ENCODE results near the gene FILIP1L. TPM values are rescaled to one million over a fixed set of nuclear protein-coding genes. Genes with fewer than 3 reads are reported as not detected.

The FILIP1L gene
- total RNA-seq, 3 donors from 2014 or later, result 19.8 to 23.7 (median 23.3) TPM

- no peak for DNase-seq (ENCODE audit: low spot score in 2 of 2)
- no peak overlapping the region for H3K4me3 ChIP-seq
- TF ChIP-seq CTCF (IDR thresholded peaks at IDR 0.05) (no peak), POLR2AphosphoS5 (IDR thresholded peaks at IDR 0.05) (no peak), POLR2A (IDR thresholded peaks at IDR 0.05) (no peak)
- intact Hi-C loops (cut with DNase I; ENCODE audit: low total_unique reads), result no loop called here
- no peaks in the 10 kb centered on the region for H3K4me1 ChIP-seq
- H3K27me3 ChIP-seq, result no peaks in the 10 kb centered on the region
- H3K9me3 ChIP-seq, result no peaks in the 10 kb centered on the region
- no peak overlapping the region for H3K27ac ChIP-seq
- no peaks in the 10 kb centered on the region for H3K36me3 ChIP-seq
Observed at GRCh38 chr3:99892332-99892731, 222.0 kb downstream of the FILIP1L start.

GRCh38 chr3:99891610-99892285, 222.6 kb downstream of the FILIP1L start:
- DNase-seq (ENCODE audit: low spot score in 2 of 2), result no peak
- H3K4me3 ChIP-seq, result no peak overlapping the region
- intact Hi-C loops (cut with DNase I; ENCODE audit: low total_unique reads), result no loop called here
- no peaks in the 10 kb centered on the region for H3K9me3 ChIP-seq
- H3K4me1 ChIP-seq, result no peaks in the 10 kb centered on the region
- H3K27me3 ChIP-seq, result no peaks in the 10 kb centered on the region
- TF ChIP-seq POLR2AphosphoS5 (IDR thresholded peaks at IDR 0.05) (no peak), POLR2A (IDR thresholded peaks at IDR 0.05) (no peak), CTCF (IDR thresholded peaks at IDR 0.05) (no peak)
- H3K36me3 ChIP-seq, result no peaks in the 10 kb centered on the region
- H3K27ac ChIP-seq, result no peak overlapping the region

- no peak for TF ChIP-seq POLR2A (IDR thresholded peaks at IDR 0.05)
- TF ChIP-seq CTCF (IDR thresholded peaks at IDR 0.05), result no peak
- TF ChIP-seq POLR2AphosphoS5 (IDR thresholded peaks at IDR 0.05), result no peak
- Histone ChIP-seq H3K4me3 (no peak overlapping the region), H3K9me3 (no peaks in the 10 kb centered on the region), H3K4me1 (no peaks in the 10 kb centered on the region), H3K36me3 (no peaks in the 10 kb centered on the region), H3K27ac (no peak overlapping the region), H3K27me3 (no peaks in the 10 kb centered on the region)
- intact Hi-C loops (cut with DNase I; ENCODE audit: low total_unique reads), result no loop called here
- DNase-seq (ENCODE audit: low spot score in 2 of 2), result no peak
Observed at GRCh38 chr3:99885851-99886250, 228.4 kb downstream of the FILIP1L start.

- H3K36me3 ChIP-seq, result no peaks in the 10 kb centered on the region
- no peak overlapping the region for H3K4me3 ChIP-seq
- DNase-seq (ENCODE audit: low spot score in 2 of 2), result no peak
- H3K9me3 ChIP-seq, result no peaks in the 10 kb centered on the region
- intact Hi-C loops (cut with DNase I; ENCODE audit: low total_unique reads), result no loop called here
- no peak overlapping the region for H3K27ac ChIP-seq
- TF ChIP-seq CTCF (IDR thresholded peaks at IDR 0.05) (no peak), POLR2A (IDR thresholded peaks at IDR 0.05) (no peak), POLR2AphosphoS5 (IDR thresholded peaks at IDR 0.05) (no peak)
- no peaks in the 10 kb centered on the region for H3K4me1 ChIP-seq
- no peaks in the 10 kb centered on the region for H3K27me3 ChIP-seq
Observed at GRCh38 chr3:99885085-99885484, 229.2 kb downstream of the FILIP1L start.

- intact Hi-C loops (cut with DNase I; ENCODE audit: low total_unique reads), result no loop called here
- no peak for DNase-seq (ENCODE audit: low spot score in 2 of 2)
- Histone ChIP-seq H3K36me3 (no peaks in the 10 kb centered on the region), H3K4me3 (no peak overlapping the region), H3K9me3 (no peaks in the 10 kb centered on the region), H3K4me1 (no peaks in the 10 kb centered on the region), H3K27me3 (no peaks in the 10 kb centered on the region), H3K27ac (no peak overlapping the region)
- no peak for TF ChIP-seq POLR2AphosphoS5 (IDR thresholded peaks at IDR 0.05)
- no peak for TF ChIP-seq CTCF (IDR thresholded peaks at IDR 0.05)
- TF ChIP-seq POLR2A (IDR thresholded peaks at IDR 0.05), result no peak
Observed at GRCh38 chr3:99884484-99884883, 229.8 kb downstream of the FILIP1L start.

Data from breast epithelium (tissue), 4 donors.